HG02840 (cell line): ENCODE measurements around the gene TMEM86A.
A peak's percentile ranks its signal among the peaks of the same experiment; 100 is the strongest.
"Not testable (repeated sequence)": the region's sequence is repeated elsewhere in the genome, so short reads cannot be mapped to it uniquely, and the experiment has no call there.

Source experiments
- ATAC-seq: cut with Tn5 transposase; IDR thresholded peaks from one replicate; pipeline ENCODE4 v1.9.1; 2021; ENCODE audit warnings: mild to moderate bottlenecking, moderate library complexity, moderate number of reproducible peaks; ENCODE audit not compliant: unreplicated experiment, low FRiP score

Gene TMEM86A, protein sequence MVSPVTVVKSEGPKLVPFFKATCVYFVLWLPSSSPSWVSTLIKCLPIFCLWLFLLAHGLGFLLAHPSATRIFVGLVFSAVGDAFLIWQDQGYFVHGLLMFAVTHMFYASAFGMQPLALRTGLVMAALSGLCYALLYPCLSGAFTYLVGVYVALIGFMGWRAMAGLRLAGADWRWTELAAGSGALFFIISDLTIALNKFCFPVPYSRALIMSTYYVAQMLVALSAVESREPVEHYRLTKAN

GRCh38 chr11:18698341-18699268 is at the start of gene TMEM86A:
Gene TMEM86A, plus strand, starts transcription at chr11:18698779. Its CDS starts 108 bp downstream, at chr11:18698887.
- peak; percentile 84 for ATAC-seq

DNA sequence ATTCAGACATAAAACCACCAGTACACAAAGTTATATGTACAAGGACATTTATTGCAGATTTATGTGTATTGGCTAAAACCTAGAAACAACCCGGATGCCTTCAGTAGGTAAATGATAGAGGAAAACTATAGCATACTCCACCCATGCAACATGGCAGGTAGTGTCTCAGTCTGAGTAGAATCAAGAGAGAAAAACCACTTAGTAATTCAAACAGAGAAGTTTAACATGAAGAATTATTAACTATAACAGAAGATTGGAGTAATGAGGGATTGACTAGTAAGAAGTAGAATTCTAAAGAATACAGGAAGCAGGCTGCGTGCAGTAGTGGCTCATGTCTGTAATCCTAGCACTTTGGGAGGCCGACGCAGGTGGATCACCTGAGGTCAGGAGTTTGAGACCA is 48.2 kb upstream of the TMEM86A start:
- ATAC-seq, result no peak

DNA sequence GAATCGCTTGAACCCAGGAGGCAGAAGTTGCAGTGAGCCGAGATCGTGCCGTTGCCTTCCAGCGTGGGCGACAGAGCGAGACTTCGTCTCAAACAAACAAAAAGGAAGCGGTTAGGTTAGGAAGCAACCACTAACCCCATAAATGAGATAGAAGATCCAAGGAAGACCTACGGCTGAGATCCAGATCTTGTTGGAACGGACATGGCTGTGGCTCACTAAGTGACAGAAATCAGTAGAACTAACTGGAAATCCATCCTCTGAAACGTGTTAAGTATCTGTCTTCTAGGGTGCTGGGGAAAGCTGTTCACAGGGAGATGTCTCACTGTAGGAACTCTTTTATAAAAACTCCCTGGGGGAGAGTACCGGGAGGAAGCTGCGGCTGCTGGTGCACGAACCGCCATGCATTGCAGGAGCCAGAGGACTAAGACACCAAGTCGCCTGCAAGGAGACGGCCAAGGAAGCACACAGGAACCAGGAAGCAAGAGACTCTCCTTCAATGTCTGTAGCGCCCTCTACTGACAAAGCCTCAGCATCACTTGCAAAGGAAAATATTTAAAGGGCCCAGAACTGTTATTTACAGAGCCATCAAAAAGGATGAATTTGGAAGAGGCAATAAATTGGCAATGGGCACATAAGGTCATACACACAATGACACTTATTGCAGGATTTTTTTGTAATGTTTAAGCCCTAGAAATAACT is 47.6 kb upstream of the TMEM86A start:
- no peak for ATAC-seq

- ATAC-seq, result no peak
Measured at GRCh38 chr11:18657673-18658072, 40.9 kb upstream of the TMEM86A start.

DNA sequence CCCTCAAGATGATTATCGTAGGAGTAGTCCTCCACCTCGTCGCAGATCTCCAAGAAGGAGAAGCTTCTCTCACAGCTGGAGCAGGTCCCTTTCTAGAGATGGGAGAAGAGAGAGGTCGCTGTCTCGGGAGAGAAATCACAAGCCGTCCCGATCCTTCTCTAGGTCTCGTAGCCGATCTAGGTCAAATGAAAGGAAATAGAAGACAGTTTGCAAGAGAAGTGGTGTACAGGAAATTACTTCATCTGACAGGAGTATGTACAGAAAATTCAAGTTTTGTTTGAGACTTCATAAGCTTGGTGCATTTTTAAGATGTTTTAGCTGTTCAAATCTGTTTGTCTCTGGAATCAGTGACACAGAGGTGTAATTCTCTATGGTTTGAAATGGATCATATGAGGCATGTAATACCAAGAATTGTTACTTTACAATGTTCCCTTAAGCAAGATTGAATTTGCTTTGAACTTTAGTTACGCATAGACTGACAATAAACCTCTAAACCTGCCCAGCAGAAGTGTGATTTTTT is 33.2 kb upstream of the TMEM86A start:
- not testable (repeated sequence) for ATAC-seq

DNA sequence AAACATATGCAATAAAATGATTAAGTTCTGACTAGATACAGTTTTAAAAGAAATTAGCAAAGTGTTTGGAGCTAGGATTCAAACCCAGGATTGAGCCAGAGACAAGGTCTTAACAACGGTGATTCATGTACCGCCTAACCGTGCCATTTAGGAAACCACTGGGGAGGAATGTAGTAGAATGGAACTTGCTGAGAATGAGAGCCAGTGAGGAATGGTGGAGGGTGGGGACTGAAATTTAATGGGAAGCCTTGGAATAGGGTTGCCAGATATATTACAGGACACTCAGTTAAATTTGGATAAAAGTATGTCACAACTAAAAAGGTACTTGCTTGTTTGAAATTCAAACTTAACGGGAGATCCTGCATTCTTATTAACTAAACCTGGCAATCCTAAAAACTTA is 30.4 kb upstream of the TMEM86A start:
- no peak for ATAC-seq

GRCh38 chr11:18669219-18669596 is 29.4 kb upstream of the TMEM86A start:
- no peak for ATAC-seq

GRCh38 chr11:18669711-18670110 is 28.9 kb upstream of the TMEM86A start:
- no peak for ATAC-seq

- ATAC-seq, result no peak
Measured at GRCh38 chr11:18671246-18671645, 27.3 kb upstream of the TMEM86A start.

- not testable (repeated sequence) for ATAC-seq
Measured at GRCh38 chr11:18672209-18672608, 26.4 kb upstream of the TMEM86A start.

GRCh38 chr11:18676803-18677202 is 21.8 kb upstream of the TMEM86A start:
- ATAC-seq, result no peak

DNA sequence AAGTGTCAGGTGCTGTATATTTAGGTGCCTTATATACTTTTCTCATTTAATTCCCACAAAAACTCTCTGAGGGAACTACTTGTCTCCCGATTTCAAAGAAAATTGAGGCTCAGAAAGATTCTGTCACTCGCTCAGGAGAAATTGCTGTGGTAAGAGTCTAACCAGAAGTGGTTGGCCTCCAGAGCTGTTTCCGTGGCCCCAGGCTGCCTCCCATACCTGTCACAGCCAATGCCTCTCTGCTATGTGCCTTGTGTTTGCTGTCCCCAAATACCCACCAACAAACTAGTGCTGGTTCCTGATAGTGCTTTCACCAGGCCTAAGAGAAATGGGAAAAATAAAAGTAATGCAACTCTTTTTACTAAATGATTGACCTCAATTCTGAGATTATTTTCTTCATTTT is 21.0 kb upstream of the TMEM86A start:
- no peak for ATAC-seq

GRCh38 chr11:18681949-18682348 is 16.6 kb upstream of the TMEM86A start:
- not testable (repeated sequence) for ATAC-seq

- no peak for ATAC-seq
Measured at GRCh38 chr11:18682466-18682865, 16.1 kb upstream of the TMEM86A start.

GRCh38 chr11:18684267-18684666 is 14.3 kb upstream of the TMEM86A start:
- ATAC-seq, result no peak

- ATAC-seq, result not testable (repeated sequence)
Measured at GRCh38 chr11:18691467-18692140, 7.0 kb upstream of the TMEM86A start.

- ATAC-seq, result no peak
Measured at GRCh38 chr11:18692941-18693760, 5.4 kb upstream of the TMEM86A start.

GRCh38 chr11:18696638-18697225 is 1.8 kb upstream of the TMEM86A start:
- ATAC-seq, result no peak

DNA sequence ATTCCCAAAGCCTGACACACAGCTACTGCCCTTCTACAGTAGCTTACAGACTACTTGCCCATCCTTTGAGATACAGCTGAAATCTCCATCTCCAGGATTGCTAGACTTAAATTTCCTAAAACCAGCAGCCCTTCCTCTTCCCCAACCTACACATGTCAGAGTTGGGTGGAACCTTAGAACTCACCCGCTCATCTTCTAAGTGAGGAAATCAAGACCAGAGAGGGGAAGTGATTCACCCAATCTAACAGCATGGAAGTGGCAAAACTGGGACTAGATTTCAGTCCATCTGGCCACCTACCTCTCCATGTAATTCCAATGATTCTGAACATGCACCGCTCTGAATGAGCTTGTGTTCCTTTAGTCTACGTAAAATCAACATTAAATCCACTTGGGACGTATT is 1.0 kb upstream of the TMEM86A start:
- no peak for ATAC-seq
